ENCODE measurements around the gene CRACR2A.

Gene CRACR2A

GRCh38 chr12:3646561-3647241 lies 106.2 kb downstream of the CRACR2A start:
- no peak for DNase-seq (ENCODE audit: low spot score)

DNA sequence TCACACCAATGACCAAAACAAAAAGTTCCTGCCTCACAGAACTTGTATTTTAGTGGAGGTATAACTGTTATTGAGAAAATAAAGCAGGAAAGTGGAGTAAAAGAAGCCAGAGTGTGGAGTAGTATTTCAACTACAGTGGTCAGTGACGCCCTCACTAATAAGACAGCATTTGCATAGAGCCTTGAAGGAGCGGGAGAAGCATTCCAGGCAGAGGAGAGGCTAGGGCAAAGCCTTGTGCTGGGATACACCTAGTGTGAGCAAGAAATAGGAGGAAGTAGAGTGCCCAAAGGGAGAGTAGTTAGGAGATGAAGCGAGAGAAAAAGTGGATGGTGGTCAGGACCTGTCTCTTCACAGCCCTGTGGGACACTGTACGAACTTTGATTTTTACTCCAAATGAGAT lies 107.8 kb downstream of the CRACR2A start:
- no peak for DNase-seq (ENCODE audit: low spot score)

GRCh38 chr12:3644104-3644503 lies 108.8 kb downstream of the CRACR2A start:
- no peak for DNase-seq (ENCODE audit: low spot score)

DNA sequence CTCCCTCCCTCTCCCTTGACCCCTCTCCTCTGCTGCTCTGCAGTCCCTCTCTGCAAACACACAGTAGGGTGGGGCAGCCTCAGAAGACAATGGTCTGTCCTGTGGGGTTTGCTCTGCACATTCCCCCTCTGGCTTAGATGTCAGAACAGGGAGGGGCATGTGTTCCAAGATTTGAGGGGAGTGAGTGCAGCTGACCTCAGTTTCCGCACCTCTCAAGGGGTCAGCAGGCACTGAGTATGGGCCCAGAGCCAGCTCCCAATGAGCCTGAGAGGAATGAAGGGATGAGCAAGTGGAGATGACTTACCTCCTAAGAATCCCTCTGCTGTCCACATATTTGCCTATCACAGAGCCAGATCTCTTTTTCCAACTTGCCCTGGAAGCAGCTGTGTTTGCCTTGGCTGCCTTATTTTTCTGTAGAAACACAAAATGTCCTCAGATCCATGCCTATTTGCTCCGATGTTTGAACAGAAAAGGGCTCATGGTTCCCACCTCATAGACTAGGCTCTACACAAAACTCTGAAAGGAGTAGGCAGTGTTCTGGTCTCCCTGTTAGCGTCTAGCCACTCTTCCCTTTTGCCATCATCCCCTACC lies 111.4 kb downstream of the CRACR2A start:
- DNase-seq (ENCODE audit: low spot score), result no peak

DNA sequence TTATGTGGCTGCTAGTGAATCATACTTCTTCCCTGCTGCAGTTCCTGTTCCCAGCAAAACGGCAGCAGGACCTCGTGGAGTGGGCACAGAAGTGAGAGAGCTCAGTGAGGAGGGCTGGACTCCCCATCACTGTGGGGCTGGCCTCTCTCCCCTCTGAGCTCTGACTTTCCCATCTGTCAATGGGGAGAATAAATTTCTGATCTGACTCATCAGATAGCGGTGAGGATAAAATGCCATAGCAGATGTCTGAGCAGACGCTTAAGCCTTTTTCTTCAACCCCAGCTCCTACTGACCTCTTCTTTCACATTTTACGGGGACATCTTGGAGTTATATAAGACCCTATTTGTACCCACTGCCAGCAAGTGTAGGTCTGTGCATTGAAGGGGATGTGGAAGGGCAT lies 116.6 kb downstream of the CRACR2A start:
- no peak for DNase-seq (ENCODE audit: low spot score)

- DNase-seq (ENCODE audit: low spot score), result no peak
These were observed 118.6 kb downstream of the CRACR2A start for GRCh38 chr12:3634348-3634747.

GRCh38 chr12:3633396-3633795 lies 119.5 kb downstream of the CRACR2A start:
- no peak for DNase-seq (ENCODE audit: low spot score)

- no peak for DNase-seq (ENCODE audit: low spot score)
These were observed 120.2 kb downstream of the CRACR2A start for GRCh38 chr12:3632754-3633153.

GRCh38 chr12:3632256-3632655 lies 120.7 kb downstream of the CRACR2A start:
- no peak for DNase-seq (ENCODE audit: low spot score)

- DNase-seq (ENCODE audit: low spot score), result no peak
These were observed 121.2 kb downstream of the CRACR2A start for GRCh38 chr12:3631759-3632158.

DNA sequence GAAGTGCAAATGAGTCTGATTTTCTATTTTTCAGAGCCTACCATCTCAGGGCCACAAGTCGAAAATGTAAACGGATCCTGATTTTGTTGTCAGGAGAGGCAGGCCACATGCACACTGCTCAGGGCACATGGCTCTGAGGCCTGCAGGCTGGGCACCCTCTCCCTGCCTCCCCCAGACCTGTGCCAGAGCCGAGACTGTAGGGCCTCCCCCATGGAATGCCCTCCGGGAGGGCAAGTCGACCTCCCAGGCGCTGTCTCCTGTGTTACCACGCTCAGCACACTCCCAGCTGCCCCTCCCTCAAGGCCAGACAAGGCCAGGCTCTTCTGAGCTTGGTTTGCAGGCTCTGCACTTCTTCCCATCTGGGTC lies 121.7 kb downstream of the CRACR2A start:
- no peak for DNase-seq (ENCODE audit: low spot score)

- no peak for DNase-seq (ENCODE audit: low spot score)
These were observed 122.2 kb downstream of the CRACR2A start for GRCh38 chr12:3630621-3631271.

DNA sequence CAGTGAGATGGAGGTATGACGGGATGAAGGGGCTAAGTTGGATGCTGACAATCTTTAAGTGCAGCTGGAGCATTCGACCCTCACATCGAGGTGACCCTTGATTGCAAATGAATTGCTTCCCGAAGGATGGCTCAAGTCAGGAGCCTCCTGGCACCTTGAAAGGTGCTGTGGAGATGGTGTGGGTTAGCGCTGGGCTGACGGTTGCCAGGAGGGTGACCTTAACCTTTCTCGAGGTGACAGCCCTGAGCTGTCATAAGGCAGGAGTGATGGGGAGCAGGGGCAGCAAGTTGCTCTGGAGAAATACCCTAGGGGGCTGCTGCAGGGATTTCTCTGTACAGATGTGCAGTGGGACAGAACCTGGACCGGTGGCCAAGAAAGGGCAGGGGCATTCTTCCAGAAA lies 122.8 kb downstream of the CRACR2A start:
- no peak for DNase-seq (ENCODE audit: low spot score)

- DNase-seq (ENCODE audit: low spot score), result no peak
These were observed 123.7 kb downstream of the CRACR2A start for GRCh38 chr12:3629057-3629830.

DNA sequence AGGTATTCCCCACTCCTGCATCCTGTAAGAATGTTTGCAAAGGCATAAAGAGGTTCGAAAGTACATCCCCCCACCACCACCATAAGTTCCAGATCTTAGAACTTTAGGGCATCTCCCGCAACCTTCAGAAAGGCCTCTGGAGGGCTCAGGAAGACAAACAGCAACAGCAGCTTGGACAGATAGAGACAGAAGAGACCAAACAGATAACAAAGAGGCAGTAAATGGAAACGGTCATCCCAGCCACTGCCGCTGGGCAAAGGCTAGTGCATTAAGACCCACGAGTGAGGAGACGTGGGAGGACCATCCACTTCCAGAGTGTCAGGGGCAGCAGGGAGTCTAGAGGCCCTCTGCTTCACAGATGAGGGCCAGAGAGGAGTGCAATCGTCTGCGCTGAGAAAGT lies 124.3 kb downstream of the CRACR2A start:
- no peak for DNase-seq (ENCODE audit: low spot score)

GRCh38 chr12:3627336-3627735 lies 125.6 kb downstream of the CRACR2A start:
- no peak for DNase-seq (ENCODE audit: low spot score)

GRCh38 chr12:3624273-3624672 lies 128.6 kb downstream of the CRACR2A start:
- no peak for DNase-seq (ENCODE audit: low spot score)

DNA sequence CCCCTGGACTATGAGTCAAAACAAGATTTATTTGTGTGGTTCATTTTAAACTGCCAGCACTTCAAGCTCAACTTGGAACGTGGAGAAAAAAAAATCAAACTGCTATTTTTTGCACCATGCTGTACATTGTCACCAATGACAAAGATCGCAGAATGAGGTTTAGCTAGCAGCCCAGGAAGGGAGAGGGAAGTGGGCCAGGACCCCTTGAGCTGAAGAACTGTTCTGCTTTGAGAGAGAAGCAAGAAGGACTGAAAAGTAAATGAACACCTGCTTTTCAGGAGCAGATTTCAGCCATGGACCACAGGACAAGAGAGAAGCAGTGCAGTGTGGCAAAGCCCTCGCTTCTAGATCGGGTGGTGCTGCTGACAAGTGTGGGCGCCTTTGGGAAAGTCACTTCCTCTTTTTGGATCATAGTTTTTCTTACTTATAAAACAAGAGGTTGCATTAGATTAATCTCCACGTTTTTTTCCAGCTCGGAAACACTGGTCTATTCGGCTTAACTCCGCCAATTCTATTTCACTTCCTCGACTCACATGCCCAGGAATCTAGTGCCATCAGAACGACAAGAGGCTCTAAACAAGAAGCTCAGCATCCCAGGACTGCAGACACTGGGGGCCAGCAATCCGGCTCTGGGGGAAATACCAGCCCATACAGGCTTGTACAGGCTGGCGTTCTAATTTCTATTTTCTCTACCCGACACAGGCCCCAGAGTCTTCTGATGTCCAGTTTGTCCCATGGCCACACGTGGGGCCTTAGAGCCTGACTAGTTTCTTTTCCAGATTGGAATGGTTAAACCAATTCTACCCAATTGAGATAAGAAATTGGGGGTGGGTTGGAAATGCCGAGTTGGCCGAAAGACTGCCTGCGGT lies 129.9 kb downstream of the CRACR2A start:
- DNase-seq (ENCODE audit: low spot score), result no peak

GRCh38 chr12:3622021-3622821 lies 130.7 kb downstream of the CRACR2A start:
- DNase-seq (ENCODE audit: low spot score), result no peak

DNA sequence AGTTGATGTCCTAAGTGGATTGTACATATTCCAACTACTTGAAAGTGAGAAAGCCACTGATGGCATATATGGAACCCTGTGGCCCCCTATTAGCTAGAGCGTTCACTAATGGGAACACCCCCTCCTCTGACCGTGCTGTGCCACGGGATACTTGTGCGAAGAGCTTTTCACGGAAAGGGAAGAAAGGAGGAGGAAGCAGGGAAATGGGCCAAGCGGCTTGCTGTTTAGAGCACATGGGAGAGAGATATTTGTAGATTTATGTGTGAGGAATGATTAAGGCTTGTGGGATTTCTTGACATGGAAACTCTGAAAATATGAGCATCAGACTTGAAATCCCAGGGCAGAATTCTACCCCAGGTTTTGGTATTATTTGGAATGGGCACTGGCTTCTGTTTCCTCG lies 132.1 kb downstream of the CRACR2A start:
- no peak for DNase-seq (ENCODE audit: low spot score)

- DNase-seq (ENCODE audit: low spot score), result no peak
These were observed 135.3 kb downstream of the CRACR2A start for GRCh38 chr12:3617565-3617964.
